T follicular helper cell (primary cell): ENCODE measurements around the gene ZNF280C.

ENCODE experiments used
- DNase-seq: peaks from one replicate; pipeline ENCODE4 v3.0.0-alpha.2; 2020; ENCODE audit warnings: low read depth

ZNF280C gene

DNA sequence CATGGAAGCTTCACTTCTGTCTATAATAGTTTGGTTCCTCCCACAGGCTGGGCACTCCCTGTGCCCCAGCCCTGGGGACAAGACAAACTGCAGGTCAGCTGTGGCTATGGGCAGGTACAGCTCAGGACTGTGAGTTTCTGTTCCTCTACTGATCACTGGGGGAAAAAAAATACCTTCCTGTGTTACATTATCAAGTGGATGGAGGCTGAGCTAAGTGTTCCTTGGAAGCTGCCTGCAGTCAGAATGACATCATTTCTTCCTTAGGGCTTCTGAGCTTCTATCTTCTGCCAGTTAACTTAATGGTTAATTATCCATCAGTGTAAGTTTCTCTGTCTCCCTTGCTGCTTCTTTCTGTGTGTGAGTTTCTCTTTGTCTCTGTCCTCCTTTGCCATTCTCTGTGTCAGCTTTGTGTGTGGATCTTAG is 92.3 kb downstream of the ZNF280C start:
- no peak for DNase-seq

- DNase-seq, result no peak
Measured at GRCh38 chrX:130174937-130175336, 93.8 kb downstream of the ZNF280C start.

GRCh38 chrX:130174045-130174704 is 94.5 kb downstream of the ZNF280C start:
- no peak for DNase-seq

- no peak for DNase-seq
Measured at GRCh38 chrX:130173190-130173895, 95.4 kb downstream of the ZNF280C start.

DNA sequence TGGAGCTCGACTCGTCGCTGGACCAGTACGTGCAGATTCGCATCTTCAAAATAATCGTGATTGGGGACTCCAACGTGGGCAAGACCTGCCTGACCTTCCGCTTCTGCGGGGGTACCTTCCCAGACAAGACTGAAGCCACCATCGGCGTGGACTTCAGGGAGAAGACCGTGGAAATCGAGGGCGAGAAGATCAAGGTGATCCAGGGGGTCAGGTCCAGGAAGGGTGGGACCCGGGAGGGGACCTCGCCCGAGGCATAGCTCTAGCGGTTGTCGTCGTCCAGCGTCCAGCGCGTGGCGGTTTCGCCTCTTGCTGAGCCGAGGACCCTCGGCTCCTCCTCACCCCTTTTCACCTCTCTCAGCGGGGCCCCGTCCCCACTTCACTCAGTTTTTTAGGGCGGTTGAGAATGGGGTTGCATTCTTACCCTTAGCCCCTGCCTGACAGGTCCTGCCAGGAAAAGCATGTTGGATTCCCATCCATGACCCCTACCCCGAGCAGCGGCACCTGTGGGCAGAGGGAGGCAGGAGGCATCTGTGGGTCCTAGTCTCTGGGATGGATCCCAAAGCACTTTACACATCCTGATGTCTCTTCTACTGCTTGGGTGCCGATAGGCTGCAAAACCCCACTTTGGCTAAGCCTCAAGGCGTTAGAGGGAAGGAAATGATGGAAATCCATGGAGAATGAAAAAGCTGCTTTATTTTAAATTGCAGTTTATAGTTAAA is 96.4 kb downstream of the ZNF280C start:
- DNase-seq, result no peak

DNA sequence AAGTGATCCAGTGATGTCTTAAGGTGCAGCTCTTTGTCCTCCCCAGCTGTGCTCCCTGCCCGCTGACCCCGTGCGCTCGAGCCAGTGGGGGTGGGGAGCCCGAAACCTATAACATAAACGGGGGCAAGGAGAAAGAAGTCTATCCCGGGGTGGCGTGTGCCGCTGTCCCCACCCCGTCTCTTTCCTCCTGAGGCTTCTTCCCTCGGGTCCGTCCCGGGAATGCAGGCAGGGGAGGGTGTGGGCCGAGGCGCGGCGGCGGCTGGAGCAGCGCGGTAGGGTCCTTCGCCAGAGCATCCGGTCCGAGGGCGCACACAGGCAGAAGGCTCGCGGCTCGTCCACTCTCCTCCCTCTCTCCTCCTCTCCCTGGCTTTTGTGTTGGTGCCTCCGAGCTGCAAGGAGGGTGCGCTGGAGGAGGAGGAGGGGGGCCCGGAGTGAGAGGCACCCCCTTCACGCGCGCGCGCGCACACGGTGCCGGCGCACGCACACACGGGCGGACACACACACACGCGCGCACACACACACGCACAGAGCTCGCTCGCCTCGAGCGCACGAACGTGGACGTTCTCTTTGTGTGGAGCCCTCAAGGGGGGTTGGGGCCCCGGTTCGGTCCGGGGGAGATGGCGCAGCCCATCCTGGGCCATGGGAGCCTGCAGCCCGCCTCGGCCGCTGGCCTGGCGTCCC is 97.1 kb downstream of the ZNF280C start, which contains the start of gene RAB33A:
RAB33A (plus strand) TSS at position 517 of the 681 bp plus-strand sequence; CDS start at position 618, 101 bp downstream.
- peak; percentile 22 for DNase-seq

- DNase-seq, result peak; percentile 53
Measured at GRCh38 chrX:130170752-130171445, 97.8 kb downstream of the ZNF280C start.

DNA sequence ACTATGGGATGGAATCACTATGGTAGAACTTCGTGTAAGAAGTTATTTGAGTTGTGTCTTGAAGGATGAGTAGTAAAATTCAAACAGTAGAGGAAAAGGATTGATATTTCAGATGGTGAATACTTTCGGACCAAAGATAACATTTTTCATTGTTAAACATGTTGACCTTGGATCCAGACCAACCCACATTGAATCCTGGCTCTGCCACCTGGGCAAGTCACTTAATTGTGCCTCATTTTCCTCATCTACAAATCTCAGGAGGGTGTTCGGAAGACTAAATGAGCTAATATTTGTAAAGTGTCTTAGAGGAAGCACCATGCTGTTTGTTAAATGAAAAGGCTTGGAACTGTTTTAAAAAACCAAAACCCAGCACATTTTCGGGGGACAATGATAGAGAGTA is 101.7 kb downstream of the ZNF280C start:
- DNase-seq, result no peak

DNA sequence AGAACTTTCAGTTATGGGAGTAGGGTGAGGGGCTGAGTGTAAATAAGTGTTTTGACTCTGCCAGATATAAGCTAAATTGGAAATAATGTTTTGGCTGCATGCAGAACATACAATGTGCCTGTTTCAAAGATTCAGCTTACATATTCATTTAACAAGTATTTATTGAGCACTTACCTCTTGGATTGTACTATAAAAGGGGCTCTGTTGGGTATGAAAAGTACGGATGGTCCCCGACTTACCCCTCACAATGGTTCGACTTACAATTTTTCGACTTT is 102.3 kb downstream of the ZNF280C start:
- no peak for DNase-seq

- DNase-seq, result peak; percentile 80
Measured at GRCh38 chrX:130165703-130166502, 102.8 kb downstream of the ZNF280C start, which contains the start of gene AIFM1. AIFM1 (minus strand) TSS chrX:130165841; CDS start chrX:130165656, 185 bp downstream.

GRCh38 chrX:130165181-130165702 is 103.5 kb downstream of the ZNF280C start:
- DNase-seq, result no peak

- no peak for DNase-seq
Measured at GRCh38 chrX:130163398-130163797, 105.3 kb downstream of the ZNF280C start.

DNA sequence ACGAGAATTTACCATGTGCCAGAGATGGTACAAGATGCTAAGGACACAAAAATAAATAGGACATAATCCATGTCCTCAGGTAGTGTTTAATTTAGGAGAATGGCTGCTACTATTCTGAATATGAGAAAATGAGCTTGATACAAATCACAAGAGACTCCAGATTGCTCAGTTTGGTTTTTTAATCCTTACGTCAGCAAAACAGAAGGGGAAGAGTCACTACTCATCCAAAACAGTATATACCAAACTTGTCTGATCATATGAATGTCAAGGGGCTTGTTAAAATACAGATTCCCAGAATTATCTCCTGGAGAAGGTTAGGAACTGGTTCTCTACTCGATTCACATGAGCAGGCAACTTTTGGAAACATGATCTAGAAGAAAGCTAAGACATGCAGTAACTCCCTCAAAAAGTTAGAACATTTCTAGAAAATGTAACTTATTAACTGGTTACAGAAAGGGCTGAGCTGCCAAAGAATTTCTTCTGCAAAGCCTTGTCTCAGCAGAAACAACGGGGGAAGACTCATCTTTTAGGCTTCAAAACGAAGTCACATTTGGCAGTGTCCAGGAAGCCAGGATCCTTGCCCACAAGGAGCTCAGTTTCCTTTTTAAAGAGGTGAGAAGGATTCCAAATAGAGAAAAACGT is 106.5 kb downstream of the ZNF280C start:
- DNase-seq, result no peak

GRCh38 chrX:130159776-130160175 is 108.9 kb downstream of the ZNF280C start:
- DNase-seq, result no peak

- DNase-seq, result no peak
Measured at GRCh38 chrX:130158311-130158710, 110.4 kb downstream of the ZNF280C start.

DNA sequence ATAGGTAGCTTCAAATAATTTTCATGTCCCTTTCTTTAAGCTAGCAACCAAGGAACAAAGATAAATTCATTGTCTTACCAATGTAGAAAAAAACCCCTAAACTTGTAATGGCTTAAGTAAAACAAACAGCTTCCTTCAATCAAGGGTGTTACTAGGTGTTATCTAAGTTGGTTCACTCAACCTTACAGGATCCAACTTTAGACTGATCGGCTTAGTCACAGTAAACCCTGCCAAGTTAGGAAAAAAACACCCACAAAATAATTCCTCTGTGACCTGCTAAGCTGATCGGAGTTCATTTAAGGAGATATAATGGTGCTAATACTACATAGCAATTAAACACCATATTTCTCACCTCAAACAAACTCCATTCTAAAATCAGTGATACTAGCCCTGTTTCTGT is 113.1 kb downstream of the ZNF280C start:
- DNase-seq, result no peak
